Karpas-422 (cell line): ENCODE measurements around the gene PKIB. TPM values are rescaled to one million over a fixed set of nuclear protein-coding genes. Genes with fewer than 3 reads are reported as not detected.

Experiments used
- DNase-seq: peaks from one replicate; pipeline ENCODE4 v3.0.0-alpha.2; 2015
- H2AFZ ChIP-seq: fragments of 200-600 bp; sonication (generic); 2 replicates; pipeline ENCODE4 v1.6.1; 2014; ENCODE audit warnings: antibody characterized with exemption, low read length, mixed read lengths
- H3K27ac ChIP-seq: fragments of 200-600 bp; sonication (generic); 2 replicates; pipeline ENCODE4 v1.5.1; 2014; ENCODE audit warnings: mild to moderate bottlenecking, low read length, moderate library complexity
- H3K27me3 ChIP-seq: fragments of 200-600 bp; sonication (generic); 2 replicates; pipeline ENCODE4 v1.6.1; 2014; ENCODE audit warnings: low read length, mixed read lengths
- H3K36me3 ChIP-seq: fragments of 200-600 bp; sonication (generic); 2 replicates; pipeline ENCODE4 v1.6.1; 2014; ENCODE audit warnings: low read length, mixed read lengths; ENCODE audit not compliant: insufficient read depth
- H3K4me1 ChIP-seq: fragments of 200-600 bp; sonication (generic); 2 replicates; pipeline ENCODE4 v1.6.1; 2014; ENCODE audit warnings: mild to moderate bottlenecking, low read length, mixed read lengths
- H3K4me2 ChIP-seq: fragments of 200-600 bp; sonication (generic); 2 replicates; pipeline ENCODE4 v1.6.1; 2014; ENCODE audit warnings: low read length, low read depth, mild to moderate bottlenecking; ENCODE audit not compliant: poor library complexity, severe bottlenecking
- H3K4me3 ChIP-seq: fragments of 200-600 bp; sonication (generic); 2 replicates; pipeline ENCODE4 v1.5.1; 2014; ENCODE audit warnings: mild to moderate bottlenecking, antibody characterized with exemption, low read length, mixed read lengths
- H3K79me2 ChIP-seq: fragments of 200-600 bp; sonication (generic); 2 replicates; pipeline ENCODE4 v1.6.1; 2014; ENCODE audit warnings: mild to moderate bottlenecking, low read length, mixed read lengths
- H3K9ac ChIP-seq: fragments of 200-600 bp; sonication (generic); 2 replicates; pipeline ENCODE4 v1.6.0; 2014; ENCODE audit warnings: low read length
- H3K9me2 ChIP-seq: fragments of 200-600 bp; sonication (generic), shearing (Covaris generic); replicated peaks from 2 replicates; pipeline ENCODE4 v1.6.0; 2014; ENCODE audit warnings: mild to moderate bottlenecking, low read length, moderate library complexity; ENCODE audit not compliant: insufficient read depth
- H3K9me3 ChIP-seq: fragments of 300-700, 200-600 bp; sonication (generic); 2 replicates; pipeline ENCODE4 v1.6.1; 2014; ENCODE audit warnings: low read length, mixed read lengths
- H4K20me1 ChIP-seq: fragments of 200-600 bp; sonication (generic); 2 replicates; pipeline ENCODE4 v1.6.1; 2014; ENCODE audit warnings: mild to moderate bottlenecking, antibody characterized with exemption, low read length, low read depth; ENCODE audit not compliant: insufficient read depth
- total RNA-seq: library from RNA; depleted of rRNA; stranded (reverse); fragments of >200 nt; shearing (Covaris generic); gene quantifications from 2 replicates; pipeline ENCODE4 v1.2.3, GENCODE V29; 2014; ENCODE audit warnings: low replicate concordance

PKIB gene
- total RNA-seq, 1 experiment from 2014 or later = 1.7 TPM

GRCh38 chr6:122709922-122710512 is 99.8 kb downstream of the PKIB start:
- no peaks in the 10 kb centered on the region for H3K4me1 ChIP-seq
- no peaks in the 10 kb centered on the region for H3K79me2 ChIP-seq
- no peak overlapping the region for H3K27ac ChIP-seq
- H3K4me3 ChIP-seq = no peak overlapping the region
- no peak for DNase-seq
- no peaks in the 10 kb centered on the region for H3K9me3 ChIP-seq
- no peaks in the 10 kb centered on the region for H3K9me2 ChIP-seq
- H3K9ac ChIP-seq = no peak overlapping the region
- no peak overlapping the region for H2AFZ ChIP-seq
- no peak overlapping the region for H3K4me2 ChIP-seq
- no peaks in the 10 kb centered on the region for H3K27me3 ChIP-seq
- H3K36me3 ChIP-seq = no peaks in the 10 kb centered on the region
- no peaks in the 10 kb centered on the region for H4K20me1 ChIP-seq

- no peaks in the 10 kb centered on the region for H4K20me1 ChIP-seq
Measured at GRCh38 chr6:122710908-122711635, 100.9 kb downstream of the PKIB start.

GRCh38 chr6:122712093-122712447 is 101.9 kb downstream of the PKIB start:
- H3K4me2 ChIP-seq = no peak overlapping the region

More at GRCh38 chr6:122710908-122711635, 100.9 kb downstream of the PKIB start:
- no peak overlapping the region for H3K4me2 ChIP-seq
- no peak for DNase-seq
- H3K36me3 ChIP-seq = no peaks in the 10 kb centered on the region
- no peak overlapping the region for H3K9ac ChIP-seq
- H3K9me3 ChIP-seq = no peaks in the 10 kb centered on the region
- no peaks in the 10 kb centered on the region for H3K27me3 ChIP-seq
- H3K79me2 ChIP-seq = no peaks in the 10 kb centered on the region
- no peak overlapping the region for H2AFZ ChIP-seq
- H3K27ac ChIP-seq = no peak overlapping the region
- H3K9me2 ChIP-seq = no peaks in the 10 kb centered on the region
- no peak overlapping the region for H3K4me3 ChIP-seq
- no peaks in the 10 kb centered on the region for H3K4me1 ChIP-seq

GRCh38 chr6:122712448-122713137 is 102.4 kb downstream of the PKIB start:
- Histone ChIP-seq H3K27ac (no peak overlapping the region), H4K20me1 (no peaks in the 10 kb centered on the region), H3K9me2 (no peaks in the 10 kb centered on the region), H3K4me2 (no peak overlapping the region), H3K9ac (no peak overlapping the region), H3K9me3 (no peaks in the 10 kb centered on the region), H3K27me3 (no peaks in the 10 kb centered on the region), H3K4me1 (no peaks in the 10 kb centered on the region), H3K4me3 (no peak overlapping the region), H2AFZ (no peak overlapping the region), H3K36me3 (no peaks in the 10 kb centered on the region), H3K79me2 (no peaks in the 10 kb centered on the region)
- no peak for DNase-seq

More at GRCh38 chr6:122712093-122712447, 101.9 kb downstream of the PKIB start:
- Histone ChIP-seq H3K4me3 (no peak overlapping the region), H4K20me1 (no peaks in the 10 kb centered on the region), H3K79me2 (no peaks in the 10 kb centered on the region), H3K36me3 (no peaks in the 10 kb centered on the region), H3K9me2 (no peaks in the 10 kb centered on the region), H3K9me3 (no peaks in the 10 kb centered on the region), H3K27ac (no peak overlapping the region), H3K27me3 (no peaks in the 10 kb centered on the region), H2AFZ (no peak overlapping the region), H3K4me1 (no peaks in the 10 kb centered on the region), H3K9ac (no peak overlapping the region)
- no peak for DNase-seq

GRCh38 chr6:122713138-122713537 is 102.9 kb downstream of the PKIB start:
- Histone ChIP-seq H3K9me2 (no peaks in the 10 kb centered on the region), H2AFZ (no peak overlapping the region), H3K4me3 (no peak overlapping the region), H3K27me3 (no peaks in the 10 kb centered on the region), H3K4me1 (no peaks in the 10 kb centered on the region), H4K20me1 (no peaks in the 10 kb centered on the region), H3K36me3 (no peaks in the 10 kb centered on the region), H3K9ac (no peak overlapping the region), H3K79me2 (no peaks in the 10 kb centered on the region), H3K9me3 (no peaks in the 10 kb centered on the region), H3K27ac (no peak overlapping the region), H3K4me2 (no peak overlapping the region)
- no peak for DNase-seq

- Histone ChIP-seq H2AFZ (no peak overlapping the region), H4K20me1 (no peaks in the 10 kb centered on the region), H3K4me2 (no peak overlapping the region), H3K9me3 (no peaks in the 10 kb centered on the region), H3K27me3 (no peaks in the 10 kb centered on the region), H3K36me3 (no peaks in the 10 kb centered on the region), H3K27ac (no peak overlapping the region), H3K9ac (no peak overlapping the region), H3K4me3 (no peak overlapping the region), H3K4me1 (no peaks in the 10 kb centered on the region), H3K79me2 (no peaks in the 10 kb centered on the region), H3K9me2 (no peaks in the 10 kb centered on the region)
- no peak for DNase-seq
Measured at GRCh38 chr6:122714059-122714458, 103.9 kb downstream of the PKIB start.

- no peak for DNase-seq
- H3K9me3 ChIP-seq = no peaks in the 10 kb centered on the region
Measured at GRCh38 chr6:122715725-122716124, 105.5 kb downstream of the PKIB start.

GRCh38 chr6:122717350-122717749 is 107.1 kb downstream of the PKIB start:
- DNase-seq = no peak
- H3K4me3 ChIP-seq = no peak overlapping the region
- H3K27ac ChIP-seq = no peak overlapping the region
- H3K9me3 ChIP-seq = no peaks in the 10 kb centered on the region
- no peaks in the 10 kb centered on the region for H3K4me1 ChIP-seq
- no peak overlapping the region for H3K9ac ChIP-seq
- no peak overlapping the region for H2AFZ ChIP-seq
- no peaks in the 10 kb centered on the region for H3K79me2 ChIP-seq
- H3K9me2 ChIP-seq = no peaks in the 10 kb centered on the region
- H3K4me2 ChIP-seq = no peak overlapping the region
- no peaks in the 10 kb centered on the region for H4K20me1 ChIP-seq
- H3K27me3 ChIP-seq = no peaks in the 10 kb centered on the region
- H3K36me3 ChIP-seq = no peaks in the 10 kb centered on the region

More at GRCh38 chr6:122715725-122716124, 105.5 kb downstream of the PKIB start:
- no peaks in the 10 kb centered on the region for H3K27me3 ChIP-seq
- no peaks in the 10 kb centered on the region for H3K36me3 ChIP-seq
- H3K4me2 ChIP-seq = no peak overlapping the region
- H4K20me1 ChIP-seq = no peaks in the 10 kb centered on the region
- H2AFZ ChIP-seq = no peak overlapping the region
- no peak overlapping the region for H3K4me3 ChIP-seq
- no peak overlapping the region for H3K27ac ChIP-seq
- H3K79me2 ChIP-seq = no peaks in the 10 kb centered on the region
- no peaks in the 10 kb centered on the region for H3K4me1 ChIP-seq
- no peaks in the 10 kb centered on the region for H3K9me2 ChIP-seq
- H3K9ac ChIP-seq = no peak overlapping the region
